Smooth muscle cell of the coronary artery (primary cell): ENCODE results near the gene ZNF350. TPM values are rescaled to one million over a fixed set of nuclear protein-coding genes. Genes with fewer than 3 reads are reported as not detected.

Experiments used
- total RNA-seq: library from RNA; depleted of rRNA; stranded (reverse); fragments of >200 nt; gene quantifications from 2 replicates; pipeline ENCODE4 v1.2.3, GENCODE V29; 2014; ENCODE audit warnings: low replicate concordance

ZNF350 gene
- total RNA-seq: 8.0 and 14.3 TPM in 2 replicates

GRCh38 chr19:51986309-51987291 is at the start of gene ZNF350:
Gene ZNF350 (minus strand): TSS chr19:51986840. CDS start chr19:51974360, 12,480 bp downstream.

GRCh38 chr19:52028027-52028779 is 41.6 kb upstream of the ZNF350 start, which contains the start of gene ZNF614:
Gene ZNF614 (minus strand): TSS chr19:52028379. CDS start chr19:52025745, 2,634 bp downstream.

GRCh38 chr19:52007806-52008557 is 21.3 kb upstream of the ZNF350 start, which contains the start of gene ZNF615:
Gene ZNF615 (minus strand): TSS chr19:52008211. CDS start chr19:52003711, 4,500 bp downstream.

GRCh38 chr19:51926784-51927741 is 59.6 kb downstream of the ZNF350 start, which contains the start of gene ZNF613:
Gene ZNF613 (plus strand): TSS chr19:51927472. CDS start chr19:51936221, 8,749 bp downstream.

Other genes with a start within 250 kb of the ZNF350 start
- 0.47 TPM in 1 of 2 replicates, not detected in the other for gene FPR1, start 235.0 kb downstream of the ZNF350 start, total RNA-seq
- gene FPR2, start 225.7 kb downstream of the ZNF350 start, total RNA-seq: not detected in 2 replicates
- gene FPR3, start 191.7 kb downstream of the ZNF350 start, total RNA-seq: 0.23 TPM in 1 of 2 replicates, not detected in the other
- gene ZNF577, start 98.9 kb downstream of the ZNF350 start, total RNA-seq: 7.1 and 8.7 TPM in 2 replicates
- gene ZNF649, start 81.8 kb downstream of the ZNF350 start, total RNA-seq: 4.9 and 8.1 TPM in 2 replicates
- 5.6 and 8.1 TPM in 2 replicates for gene ZNF613, start 59.4 kb downstream of the ZNF350 start, total RNA-seq
- 10.7 and 17.6 TPM in 2 replicates for gene ZNF615, start 21.4 kb upstream of the ZNF350 start, total RNA-seq
- 6.8 and 10.9 TPM in 2 replicates for gene ZNF614, start 41.5 kb upstream of the ZNF350 start, total RNA-seq
- gene ZNF432, start 62.0 kb upstream of the ZNF350 start, total RNA-seq: 6.1 and 9.5 TPM in 2 replicates
- 16.1 and 25.4 TPM in 2 replicates for gene ZNF841, start 108.9 kb upstream of the ZNF350 start, total RNA-seq
- gene ZNF616, start 153.1 kb upstream of the ZNF350 start, total RNA-seq: 10.6 and 11.6 TPM in 2 replicates
- gene ZNF836, start 184.8 kb upstream of the ZNF350 start, total RNA-seq: 6.1 and 6.8 TPM in 2 replicates
- 110 and 120 TPM in 2 replicates for gene PPP2R1A, start 203.2 kb upstream of the ZNF350 start, total RNA-seq